ENCODE measurements around the gene SLC16A14. TPM values are rescaled to one million over a fixed set of nuclear protein-coding genes. Genes with fewer than 3 reads are reported as not detected.

SLC16A14 gene
- total RNA-seq, 1 donor, result 1.4 TPM

- TF ChIP-seq CTCF (IDR thresholded peaks at IDR 0.05; ENCODE audit: insufficient read depth, low read length), result no peak
- DNase-seq (ENCODE audit: low read depth), result no peak
- H3K4me3 ChIP-seq (ENCODE audit: low read depth, low read length), result no peak overlapping the region
These were observed 7.9 kb downstream of the SLC16A14 start for GRCh38 chr2:230060672-230061293.

- DNase-seq (ENCODE audit: low read depth), result peak; percentile 83
- H3K4me3 ChIP-seq (ENCODE audit: low read depth, low read length), result no peak overlapping the region
- no peak for TF ChIP-seq CTCF (IDR thresholded peaks at IDR 0.05; ENCODE audit: insufficient read depth, low read length)
These were observed 14.8 kb downstream of the SLC16A14 start for GRCh38 chr2:230053753-230054478.

- no peak for DNase-seq (ENCODE audit: low read depth)
- no peak overlapping the region for H3K4me3 ChIP-seq (ENCODE audit: low read depth, low read length)
- no peak for TF ChIP-seq CTCF (IDR thresholded peaks at IDR 0.05; ENCODE audit: insufficient read depth, low read length)
These were observed 16.4 kb downstream of the SLC16A14 start for GRCh38 chr2:230052299-230052698.

- TF ChIP-seq CTCF (IDR thresholded peaks at IDR 0.05; ENCODE audit: insufficient read depth, low read length), result no peak
- no peak overlapping the region for H3K4me3 ChIP-seq (ENCODE audit: low read depth, low read length)
- DNase-seq (ENCODE audit: low read depth), result no peak
These were observed 18.6 kb downstream of the SLC16A14 start for GRCh38 chr2:230050136-230050535.

- no peak overlapping the region for H3K4me3 ChIP-seq (ENCODE audit: low read depth, low read length)
- no peak for DNase-seq (ENCODE audit: low read depth)
- no peak for TF ChIP-seq CTCF (IDR thresholded peaks at IDR 0.05; ENCODE audit: insufficient read depth, low read length)
These were observed 20.6 kb downstream of the SLC16A14 start for GRCh38 chr2:230048010-230048671.

- TF ChIP-seq CTCF (IDR thresholded peaks at IDR 0.05; ENCODE audit: insufficient read depth, low read length), result no peak
- no peak overlapping the region for H3K4me3 ChIP-seq (ENCODE audit: low read depth, low read length)
- no peak for DNase-seq (ENCODE audit: low read depth)
These were observed 22.2 kb downstream of the SLC16A14 start for GRCh38 chr2:230046491-230046890.

Data from fibroblast of the aortic adventitia (primary cell).